Measurements from ENCODE around the gene CH25H.

Gene CH25H

GRCh38 chr10:89209718-89210117, 2.6 kb upstream of the CH25H start:
- TF ChIP-seq CTCF (IDR thresholded peaks at IDR 0.05; ENCODE audit: insufficient read depth, missing control alignments): no peak
- FAIRE-seq: no peak
- no peak for DNase-seq (ENCODE audit: insufficient read length, low spot score)

DNA sequence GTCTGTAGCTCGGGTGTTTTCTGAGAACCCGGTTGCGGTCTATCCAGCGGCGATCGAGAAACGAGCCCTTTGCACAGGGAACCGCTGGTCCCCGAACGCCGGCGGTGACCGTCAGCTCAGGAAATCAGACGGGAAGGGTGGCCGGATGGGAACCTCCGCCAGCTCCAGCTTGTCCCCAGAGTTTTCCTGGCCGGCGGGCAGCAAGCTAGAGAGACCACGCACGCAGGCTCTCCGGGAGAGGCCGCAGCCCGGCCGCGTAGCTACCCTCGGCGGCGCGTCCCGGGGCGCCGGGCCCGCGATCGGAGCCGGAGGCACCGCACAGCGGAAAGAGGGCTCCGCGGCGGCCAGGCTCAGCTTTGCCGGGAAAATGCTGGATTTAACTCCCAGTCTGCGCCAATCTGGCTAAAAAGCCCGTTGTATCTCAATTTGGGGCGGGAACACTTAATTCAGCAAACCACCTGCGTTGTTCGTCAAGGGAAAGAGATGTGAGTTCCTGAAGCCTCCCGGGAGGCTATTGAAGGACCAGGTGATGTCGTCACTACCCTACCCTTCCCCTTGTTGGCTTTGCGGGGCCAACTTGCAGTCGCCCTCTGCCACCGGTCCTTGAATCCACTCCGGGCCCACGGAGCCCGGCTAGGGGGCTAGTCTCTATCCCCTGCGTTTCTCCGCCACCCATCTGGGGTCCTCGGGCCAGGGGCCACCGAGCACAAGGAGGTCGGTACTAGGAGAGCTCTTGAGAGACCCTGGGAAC, 859 bp upstream of the CH25H start:
- TF ChIP-seq CTCF (IDR thresholded peaks at IDR 0.05; ENCODE audit: insufficient read depth, missing control alignments): no peak
- FAIRE-seq (no peak), DNase-seq (ENCODE audit: insufficient read length, low spot score) (no peak)

- no peak for TF ChIP-seq CTCF (IDR thresholded peaks at IDR 0.05; ENCODE audit: insufficient read depth, missing control alignments)
- FAIRE-seq (no peak), DNase-seq (ENCODE audit: insufficient read length, low spot score) (no peak)
These were observed 526 bp downstream of the CH25H start for GRCh38 chr10:89206402-89207180.

DNA sequence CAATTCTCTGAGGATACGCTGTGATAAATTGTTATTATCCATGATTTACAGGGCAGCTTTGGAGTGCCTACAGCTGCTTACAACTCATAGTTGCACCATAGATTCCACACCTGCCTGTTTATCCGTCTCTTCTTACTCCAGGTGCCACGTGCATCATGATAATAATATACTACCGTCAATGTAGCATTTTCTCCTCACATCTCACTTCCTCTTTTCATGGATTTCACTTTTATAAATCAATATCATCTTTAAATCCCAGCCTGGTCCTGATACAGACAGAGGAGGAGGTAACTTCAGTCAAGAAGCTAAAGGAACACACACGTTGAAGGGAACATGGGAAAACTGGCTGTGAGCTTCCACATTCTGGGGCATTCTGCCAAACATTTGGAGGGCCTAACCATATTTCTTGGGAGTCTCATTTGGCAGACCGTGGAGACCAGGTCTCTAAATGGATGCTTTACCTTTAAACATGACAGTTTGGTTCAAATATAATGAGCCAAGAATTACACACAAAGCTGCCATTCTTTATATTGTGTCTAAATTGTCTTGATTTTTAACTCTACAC, 2.4 kb downstream of the CH25H start:
- no peak for FAIRE-seq
- TF ChIP-seq CTCF (IDR thresholded peaks at IDR 0.05; ENCODE audit: insufficient read depth, missing control alignments): no peak
- DNase-seq (ENCODE audit: insufficient read length, low spot score): no peak

- DNase-seq (ENCODE audit: insufficient read length, low spot score) (no peak), FAIRE-seq (no peak)
- no peak for TF ChIP-seq CTCF (IDR thresholded peaks at IDR 0.05; ENCODE audit: insufficient read depth, missing control alignments)
These were observed 3.9 kb downstream of the CH25H start for GRCh38 chr10:89203237-89203636.

- TF ChIP-seq CTCF (IDR thresholded peaks at IDR 0.05; ENCODE audit: insufficient read depth, missing control alignments): no peak
- DNase-seq (ENCODE audit: insufficient read length, low spot score): no peak
- FAIRE-seq: no peak
These were observed 5.1 kb downstream of the CH25H start for GRCh38 chr10:89202033-89202425.
